GM23338 (cell line): ENCODE measurements around the gene PLCXD3. TPM values are rescaled to one million over a fixed set of nuclear protein-coding genes. Genes with fewer than 3 reads are reported as not detected.

Experiments used
- ATAC-seq: fragments of 200-7000 bp; cut with Tn5 transposase; 3 replicates; pipeline ENCODE4 v1.9.1; 2020
- DNase-seq: peaks from one replicate; pipeline ENCODE4 v3.0.0-alpha.2; 2015; ENCODE audit warnings: low spot score
- H2AFZ ChIP-seq: fragments of 200-600 bp; sonication (generic); 2 replicates; pipeline ENCODE4 v1.8.0; 2016; ENCODE audit warnings: antibody characterized with exemption, mild to moderate bottlenecking, moderate library complexity
- H3F3A ChIP-seq: fragments of 200-600 bp; sonication (generic); replicated peaks from 2 replicates; pipeline ENCODE4 v1.8.0; 2017; ENCODE audit warnings: antibody characterized with exemption, mixed run types, low read depth
- H3K27ac ChIP-seq: fragments of 200-600 bp; sonication (generic); 2 replicates; pipeline ENCODE4 v1.6.1; 2016; ENCODE audit warnings: low read depth
- H3K27me3 ChIP-seq: fragments of 200-600 bp; sonication (generic); 2 replicates; pipeline ENCODE4 v1.8.0; 2016; ENCODE audit warnings: mild to moderate bottlenecking, mixed run types, moderate library complexity; ENCODE audit not compliant: insufficient read depth
- H3K36me3 ChIP-seq: fragments of 200-600 bp; sonication (generic); 2 replicates; pipeline ENCODE4 v1.8.0; 2016; ENCODE audit warnings: mild to moderate bottlenecking; ENCODE audit not compliant: insufficient read depth
- H3K4me1 ChIP-seq: fragments of 200-600 bp; sonication (generic); 2 replicates; pipeline ENCODE4 v1.8.0; 2016; ENCODE audit warnings: mild to moderate bottlenecking, moderate library complexity; ENCODE audit not compliant: insufficient read depth
- H3K4me2 ChIP-seq: fragments of 200-600 bp; sonication (generic); 2 replicates; pipeline ENCODE4 v1.7.1; 2017; ENCODE audit warnings: mixed run types
- H3K4me3 ChIP-seq: fragments of 200-600 bp; sonication (generic); 2 replicates; pipeline ENCODE4 v1.6.1; 2016; ENCODE audit warnings: mixed run types
- H3K79me2 ChIP-seq: fragments of 200-600 bp; sonication (generic); replicated peaks from 2 replicates; pipeline ENCODE4 v1.8.0; 2017; ENCODE audit warnings: mild to moderate bottlenecking; ENCODE audit not compliant: insufficient read depth
- H3K9me2 ChIP-seq: fragments of 200-600 bp; sonication (generic); 2 replicates; pipeline ENCODE4 v1.8.0; 2017; ENCODE audit not compliant: insufficient read depth
- H4K20me1 ChIP-seq: fragments of 200-600 bp; sonication (generic); replicated peaks from 2 replicates; pipeline ENCODE4 v1.8.0; 2017; ENCODE audit warnings: mild to moderate bottlenecking; ENCODE audit not compliant: insufficient read depth
- H3K27ac Mint-ChIP-seq: 2 replicates; pipeline ENCODE4 v1.8.0; 2020; ENCODE audit warnings: inconsistent platforms, mild to moderate bottlenecking, moderate library complexity, mixed read lengths
- H3K27me3 Mint-ChIP-seq: 3 replicates; pipeline ENCODE4 v1.8.0; 2022; ENCODE audit warnings: low read depth, mild to moderate bottlenecking, moderate library complexity, mixed read lengths, inconsistent platforms; ENCODE audit not compliant: insufficient read depth, poor library complexity
- H3K36me3 Mint-ChIP-seq: 3 replicates; pipeline ENCODE4 v1.8.0; 2021; ENCODE audit warnings: low read depth, mild to moderate bottlenecking, inconsistent platforms, moderate library complexity, mixed read lengths
- H3K4me1 Mint-ChIP-seq: 3 replicates; pipeline ENCODE4 v1.8.0; 2020; ENCODE audit warnings: mild to moderate bottlenecking, inconsistent platforms, mixed read lengths
- H3K4me3 Mint-ChIP-seq: 3 replicates; pipeline ENCODE4 v1.8.0; 2021; ENCODE audit warnings: moderate library complexity, mild to moderate bottlenecking, inconsistent platforms, mixed read lengths
- H3K9me3 Mint-ChIP-seq: 3 replicates; pipeline ENCODE4 v1.8.0; 2020; ENCODE audit warnings: moderate library complexity, mild to moderate bottlenecking, inconsistent platforms, mixed read lengths
- CREB1 ChIP-seq: fragments of 250-450 bp; sonication (Bioruptor Pico); IDR thresholded peaks from 2 replicates; pipeline ENCODE4 v1.5.0; 2020; ENCODE audit warnings: low read depth, mild to moderate bottlenecking, moderate library complexity
- CTCF ChIP-seq, 2 experiments: fragments of 200-600 bp in 1 of 2; sonication (generic) in 1 of 2; conservative IDR thresholded peaks; 2 replicates each; pipeline versions ENCODE4 v1.5.1 to v1.6.1; 2016 to 2017; ENCODE audit warnings: antibody characterized with exemption in 2 of 2, low read depth in 2 of 2, mild to moderate bottlenecking in 2 of 2, moderate library complexity in 1 of 2
- ETS1 ChIP-seq: IDR thresholded peaks from 2 replicates; pipeline ENCODE4 v1.6.1; 2016; ENCODE audit warnings: antibody characterized with exemption
- EZH2 ChIP-seq: fragments of 200-600 bp; sonication (generic); IDR thresholded peaks from one replicate; pipeline ENCODE4 v1.8.0; 2017; ENCODE audit warnings: antibody characterized with exemption, mild to moderate bottlenecking, low read depth; ENCODE audit not compliant: unreplicated experiment
- EZH2phosphoT487 ChIP-seq: fragments of 200-600 bp; sonication (generic); IDR thresholded peaks from one replicate; pipeline ENCODE4 v1.8.1; 2018; ENCODE audit warnings: antibody characterized with exemption; ENCODE audit not compliant: unreplicated experiment
- JUNB ChIP-seq: IDR thresholded peaks from one replicate; pipeline ENCODE4 v1.6.1; 2016; ENCODE audit warnings: antibody characterized with exemption; ENCODE audit not compliant: unreplicated experiment
- NANOG ChIP-seq: IDR thresholded peaks from 2 replicates; pipeline ENCODE4 v1.6.1; 2016; ENCODE audit warnings: antibody characterized with exemption, borderline replicate concordance
- POLR2AphosphoS5 ChIP-seq: IDR thresholded peaks from 2 replicates; pipeline ENCODE4 v1.6.1; 2016; ENCODE audit warnings: antibody characterized with exemption, low read depth
- REST ChIP-seq: IDR thresholded peaks from one replicate; pipeline ENCODE4 v1.6.1; 2018; ENCODE audit warnings: antibody characterized with exemption; ENCODE audit not compliant: unreplicated experiment
- STAT1 ChIP-seq: IDR thresholded peaks from one replicate; pipeline ENCODE4 v1.6.1; 2016; ENCODE audit warnings: antibody characterized with exemption; ENCODE audit not compliant: unreplicated experiment
- ZNF114 ChIP-seq: fragments of 250-450 bp; sonication (Bioruptor Pico); IDR thresholded peaks from 2 replicates; pipeline ENCODE4 v1.5.0; 2020; ENCODE audit warnings: mild to moderate bottlenecking, moderate library complexity
- ZNF331 ChIP-seq: fragments of 250-450 bp; sonication (Bioruptor Pico); IDR thresholded peaks from 2 replicates; pipeline ENCODE4 v1.5.0; 2020; ENCODE audit warnings: low read depth, mild to moderate bottlenecking, moderate library complexity
- ZNF462 ChIP-seq: fragments of 250-450 bp; sonication (Bioruptor Pico); IDR thresholded peaks from 2 replicates; pipeline ENCODE4 v1.5.0; 2020; ENCODE audit warnings: mild to moderate bottlenecking, moderate library complexity
- polyA plus RNA-seq: library from polyadenylated mRNA; unstranded; fragments of >200 nt; fragmentation: Nextera tagmentation; extraction: Ambion mirVana; gene quantifications from 2 replicates; pipeline ENCODE4 v1.2.1, GENCODE V29; 2016
- total RNA-seq: library from RNA; depleted of rRNA; stranded (reverse); fragments of >200 nt; shearing (Covaris generic); gene quantifications from 2 replicates; pipeline ENCODE4 v1.2.3, GENCODE V29; 2014

Gene PLCXD3
- total and polyA plus RNA-seq, 2 experiments from 2014 or later: 0.03 TPM

- Histone ChIP-seq H3K36me3 (no peaks in the 10 kb centered on the region), H3K27ac (no peak overlapping the region), H2AFZ (no peak overlapping the region), H4K20me1 (no peaks in the 10 kb centered on the region), H3K9me2 (no peaks in the 10 kb centered on the region), H3K4me1 (no peaks in the 10 kb centered on the region), H3K79me2 (no peaks in the 10 kb centered on the region), H3K27me3 (no peaks in the 10 kb centered on the region), H3K4me2 (no peak overlapping the region), H3K4me3 (no peak overlapping the region), H3F3A (no peaks in the 10 kb centered on the region)
- ATAC-seq (no peak), DNase-seq (peak; percentile 4)
- H3K4me1 Mint-ChIP-seq: peaks cover 5% of the 10 kb centered on the region; the same call in 2 of the 3 replicates
- TF ChIP-seq JUNB: no peak
- no peak for TF ChIP-seq CREB1 (CRISPR knock-in tag)
- no peak for TF ChIP-seq ZNF331
- no peak for TF ChIP-seq NANOG
- no peak for TF ChIP-seq EZH2phosphoT487
- no peak for TF ChIP-seq CTCF (conservative IDR thresholded peaks at IDR 0.05; ENCODE audit: low read depth in 2 of 2)
- TF ChIP-seq ZNF114: no peak
- TF ChIP-seq ZNF462 (CRISPR knock-in tag): no peak
- TF ChIP-seq REST: no peak
- no peak for TF ChIP-seq EZH2
- TF ChIP-seq ETS1: no peak
- TF ChIP-seq POLR2AphosphoS5: no peak
- TF ChIP-seq STAT1: no peak
- no peaks in the 10 kb centered on the region for H3K36me3 Mint-ChIP-seq
- H3K27ac Mint-ChIP-seq: no peak overlapping the region
- H3K4me3 Mint-ChIP-seq: no peak overlapping the region
- peaks cover 5% of the 10 kb centered on the region; the same call in 1 of the 3 replicates for H3K9me3 Mint-ChIP-seq
- H3K27me3 Mint-ChIP-seq: no peaks in the 10 kb centered on the region
Measured at GRCh38 chr5:41527201-41527779, 16.9 kb upstream of the PLCXD3 start.
